ENCODE measurements around the gene PTEN.
A peak's percentile ranks its signal among the peaks of the same experiment; 100 is the strongest.
"Not testable (repeated sequence)": the region's sequence is repeated elsewhere in the genome, so short reads cannot be mapped to it uniquely, and the experiment has no call there.

PTEN gene

DNA sequence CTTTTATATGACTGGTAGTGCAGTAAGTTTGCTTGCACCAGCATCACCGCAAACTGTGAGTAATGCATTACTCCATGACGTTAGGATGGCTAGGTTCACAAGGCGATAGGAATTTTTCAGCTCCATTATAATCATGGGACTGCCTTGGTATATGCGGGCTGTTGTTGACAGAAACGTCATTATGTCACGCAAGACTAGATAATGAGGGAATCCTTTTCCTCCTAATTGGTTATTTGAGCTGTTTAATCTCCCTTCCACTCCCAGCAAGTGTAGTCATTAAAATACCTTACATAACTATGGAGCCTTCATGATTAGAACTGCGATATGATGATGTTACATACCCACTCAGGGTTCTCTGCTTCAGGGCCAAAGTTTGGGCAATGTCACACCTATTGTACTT lies 17.4 kb upstream of the PTEN start:
- no peak for DNase-seq

DNA sequence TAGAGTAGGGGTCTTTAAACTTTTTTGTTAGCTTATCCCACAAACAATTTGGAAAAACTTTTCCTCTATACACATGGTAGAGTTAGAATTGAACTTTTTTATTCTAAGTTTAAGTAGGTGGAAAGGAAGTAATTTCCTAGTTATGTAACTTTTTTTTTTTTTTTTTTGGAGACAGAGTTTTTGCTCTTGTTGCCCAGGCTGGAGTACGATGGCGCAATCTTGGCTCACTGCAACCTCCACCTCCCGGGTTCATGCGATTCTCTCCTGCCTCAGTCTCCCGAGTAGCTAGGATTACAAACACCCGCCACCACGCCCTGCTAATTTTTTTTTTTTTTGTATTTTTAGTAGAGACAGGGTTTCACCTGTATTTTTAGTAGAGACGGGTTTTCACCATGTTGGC lies 16.7 kb upstream of the PTEN start:
- not testable (repeated sequence) for DNase-seq

- no peak for DNase-seq
These were observed 15.9 kb upstream of the PTEN start for GRCh38 chr10:87847550-87847949.

- DNase-seq = no peak
These were observed 14.4 kb upstream of the PTEN start for GRCh38 chr10:87849001-87849400.

GRCh38 chr10:87850742-87851205 lies 12.7 kb upstream of the PTEN start:
- DNase-seq = peak; percentile 54

DNA sequence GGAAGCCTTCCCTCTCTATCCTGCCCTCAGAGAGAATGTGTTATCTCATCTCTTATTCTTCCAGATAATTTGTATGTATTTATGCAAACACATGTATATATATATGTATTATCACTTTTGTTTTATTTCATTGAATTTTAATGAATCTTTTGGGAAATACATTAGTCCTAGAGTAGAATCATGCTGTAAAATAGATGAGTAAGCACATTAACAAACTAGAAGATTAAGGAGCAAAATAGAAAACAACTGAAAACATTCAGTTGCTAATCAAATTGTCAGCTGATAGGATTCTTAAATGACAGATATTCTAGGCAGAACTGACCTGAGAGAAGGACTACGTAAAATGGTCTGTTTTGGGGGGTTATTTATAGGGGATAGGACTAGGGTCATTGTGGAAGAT lies 11.3 kb upstream of the PTEN start:
- DNase-seq = no peak

DNA sequence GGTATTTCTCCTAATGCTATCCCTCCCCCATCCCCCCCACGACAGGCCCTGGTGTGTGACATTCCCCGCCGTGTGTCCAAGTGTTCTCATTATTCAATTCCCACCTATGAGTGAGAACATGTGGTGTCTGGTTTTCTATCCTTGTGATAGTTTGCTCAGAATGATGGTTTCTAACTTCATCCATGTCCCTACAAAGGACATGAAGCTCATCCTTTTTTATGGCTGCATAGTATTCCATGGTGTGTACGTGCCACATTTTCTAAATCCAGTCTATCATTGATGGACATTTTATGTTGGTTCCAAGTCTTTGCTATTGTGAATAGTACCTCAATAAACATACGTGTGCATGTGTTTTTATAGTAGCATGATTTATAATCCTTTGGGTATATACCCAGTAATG lies 8.2 kb upstream of the PTEN start:
- not testable (repeated sequence) for DNase-seq

DNA sequence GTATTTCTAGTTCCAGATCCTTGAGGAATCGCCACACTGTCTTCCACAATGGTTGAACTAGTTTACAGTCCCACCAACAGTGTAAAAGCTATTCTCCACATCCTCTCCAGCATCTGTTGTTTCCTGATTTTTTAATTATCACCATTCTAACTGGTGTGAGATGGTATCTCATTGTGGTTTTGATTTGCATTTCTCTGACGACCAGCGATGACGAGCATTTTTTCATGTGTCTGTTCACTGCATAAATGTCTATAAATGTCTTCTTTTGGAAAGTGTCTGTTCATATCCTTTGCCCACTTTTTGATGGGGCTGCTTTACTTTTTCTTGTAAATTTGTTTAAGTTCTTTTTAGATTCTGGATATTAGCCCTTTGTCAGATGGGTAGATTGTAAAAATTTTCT lies 7.8 kb upstream of the PTEN start:
- not testable (repeated sequence) for DNase-seq

GRCh38 chr10:87860156-87860795 lies 3.1 kb upstream of the PTEN start:
- no peak for DNase-seq

GRCh38 chr10:87860816-87861403 lies 2.5 kb upstream of the PTEN start:
- no peak for DNase-seq

- DNase-seq = peak; percentile 36
These were observed 1.9 kb upstream of the PTEN start for GRCh38 chr10:87861566-87861952.

GRCh38 chr10:87861953-87862678 lies 1.3 kb upstream of the PTEN start:
- DNase-seq = peak; percentile 95

GRCh38 chr10:87862679-87863052 lies 759 bp upstream of the PTEN start:
- DNase-seq = peak; percentile 71

- DNase-seq = peak; percentile 42
These were observed 598 bp downstream of the PTEN start for GRCh38 chr10:87863951-87864495.

DNA sequence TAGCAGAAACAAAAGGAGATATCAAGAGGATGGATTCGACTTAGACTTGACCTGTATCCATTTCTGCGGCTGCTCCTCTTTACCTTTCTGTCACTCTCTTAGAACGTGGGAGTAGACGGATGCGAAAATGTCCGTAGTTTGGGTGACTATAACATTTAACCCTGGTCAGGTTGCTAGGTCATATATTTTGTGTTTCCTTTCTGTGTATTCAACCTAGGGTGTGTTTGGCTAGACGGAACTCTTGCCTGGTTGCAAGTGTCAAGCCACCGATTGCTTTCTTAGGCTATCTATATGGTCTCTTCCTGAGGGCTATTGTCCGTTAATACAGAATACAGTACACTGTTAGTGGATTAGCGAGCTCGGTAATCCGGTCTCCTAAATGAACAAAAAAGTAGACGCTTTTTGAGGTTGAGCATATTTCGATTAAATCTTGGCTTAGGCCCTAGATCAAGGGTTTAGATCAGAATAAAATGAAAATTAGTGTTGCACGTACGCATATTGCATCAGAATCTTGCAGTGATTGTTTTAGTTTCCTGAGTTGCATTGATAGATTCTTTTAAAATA lies 1.2 kb downstream of the PTEN start:
- no peak for DNase-seq

GRCh38 chr10:87865241-87865881 lies 1.9 kb downstream of the PTEN start:
- no peak for DNase-seq

GRCh38 chr10:87866412-87866974 lies 3.1 kb downstream of the PTEN start:
- no peak for DNase-seq

DNA sequence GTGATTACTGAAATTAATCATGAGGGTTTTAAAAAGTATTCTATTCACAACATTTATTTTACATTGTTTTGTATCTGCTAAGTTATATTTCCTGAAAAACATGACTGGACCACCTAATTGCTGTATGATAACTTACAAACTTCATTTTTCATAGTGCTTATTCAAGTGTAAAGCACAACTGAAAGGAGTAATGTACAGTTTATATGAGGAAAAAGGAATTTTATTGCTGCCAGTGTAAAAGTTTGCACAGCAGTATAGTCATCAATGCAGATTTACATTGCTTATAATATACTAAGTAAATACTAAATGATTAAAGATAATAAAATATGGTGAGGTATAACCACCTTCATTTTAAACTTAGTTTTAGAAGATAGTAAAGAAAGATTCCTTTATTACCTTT lies 4.0 kb downstream of the PTEN start:
- no peak for DNase-seq

GRCh38 chr10:87868277-87868676 lies 4.9 kb downstream of the PTEN start:
- DNase-seq = no peak

DNA sequence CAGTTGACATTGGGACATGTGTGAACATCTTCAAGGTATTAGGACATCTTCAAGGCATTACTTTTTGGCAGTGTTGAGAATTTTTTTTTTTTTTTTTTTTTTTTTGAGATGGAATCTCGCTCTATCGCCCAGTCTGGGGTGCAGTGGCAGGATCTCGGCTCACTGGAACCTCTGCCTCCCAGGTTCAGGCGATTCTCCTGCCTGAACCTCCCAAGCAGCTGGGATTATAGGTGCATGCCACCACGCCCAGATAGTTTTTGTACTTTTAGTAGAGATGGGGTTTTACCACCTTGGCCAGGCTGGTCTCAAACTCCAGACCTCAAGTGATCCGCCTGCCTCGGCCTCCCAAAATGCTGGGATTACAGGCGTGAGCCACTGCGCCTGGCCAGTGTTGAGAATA lies 5.7 kb downstream of the PTEN start:
- not testable (repeated sequence) for DNase-seq

GRCh38 chr10:87869773-87870551 lies 6.5 kb downstream of the PTEN start:
- DNase-seq = no peak

DNA sequence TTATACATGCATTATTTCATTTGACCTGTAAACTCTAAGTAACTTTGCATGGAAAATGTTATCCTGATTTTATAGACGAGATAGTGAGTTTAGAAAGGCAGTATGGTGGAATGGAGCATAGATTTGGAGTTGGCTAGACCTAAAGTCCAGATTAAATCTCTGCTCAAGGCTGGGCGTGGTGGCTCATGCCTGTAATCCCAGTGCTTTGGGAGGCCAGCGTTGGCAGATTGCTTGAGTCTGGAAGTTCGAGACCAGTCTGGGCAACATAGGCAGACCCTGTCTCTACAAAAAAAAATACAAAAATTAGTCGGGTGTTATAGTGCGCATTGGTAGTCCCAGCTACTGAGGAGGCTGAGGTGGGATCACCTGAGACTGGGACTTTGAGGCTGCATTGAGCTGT lies 9.4 kb downstream of the PTEN start:
- no peak for DNase-seq

Data from stimulated activated CD4-positive, alpha-beta T cell treated with anti-CD3 and anti-CD28 coated beads, Interleukin-15, amount 100 ng/mL, for 24 hours (primary cell).